Measurements from ENCODE around the gene IL21R. TPM values are rescaled to one million over a fixed set of nuclear protein-coding genes. Genes with fewer than 3 reads are reported as not detected.

Gene IL21R
- total and polyA plus RNA-seq, 2 donors (not counting 3 experiments of a cell fraction or from before 2014, with no cell fraction given), result 0.03 TPM; not detected in 1

- ChIA-PET POLR2A (no interaction called here), CTCF (interaction anchor here (5.0 to 5.7 kb wide), 2 partner anchors 134 to 191 kb away, joined by 136 to 299 read pairs; no protein-coding TSS in a partner anchor)
- no peaks in the 10 kb centered on the region for H3K79me2 ChIP-seq (ENCODE audit: control insufficient read depth, insufficient read depth, low read length)
- dilution Hi-C loops (cut with MboI; ENCODE audit: extremely low pct_ligation_motif_present, low sequenced_read_pairs) (no loop called here), intact Hi-C loops (cut with micrococcal nuclease) (loop anchor here (5.0 kb wide), 1 partner anchor 38 kb away; no protein-coding TSS in a partner anchor)
- H3K4me1 ChIP-seq (ENCODE audit: control insufficient read depth, extremely low read depth, insufficient read depth, low read length), result peaks cover 19% of the 10 kb centered on the region
- no peaks in the 10 kb centered on the region for H3K9me3 ChIP-seq (replicated peaks; ENCODE audit: control insufficient read depth, insufficient read depth, low read length)
- no peaks in the 10 kb centered on the region for H3K36me3 ChIP-seq (ENCODE audit: control insufficient read depth in 2 of 2, extremely low read depth in 1 of 2, insufficient read depth in 2 of 2, low read length in 2 of 2)
- BruUV-seq (replicated peaks), result no TSS peak
- FAIRE-seq (no peak), DNase-seq (ENCODE audit: low read depth, low spot score) (no peak)
- H3K4me2 ChIP-seq (ENCODE audit: insufficient read depth, low read length), result no peak overlapping the region
- no peak for TF ChIP-seq EZH2 (IDR thresholded peaks at IDR 0.05; ENCODE audit: borderline replicate concordance, low read depth, low read length, severe bottlenecking)
- TF ChIP-seq POLR2AphosphoS5 (IDR thresholded peaks at IDR 0.05; ENCODE audit: insufficient read depth, low read depth, low read length), result no peak
- TF ChIP-seq JUN (IDR thresholded peaks at IDR 0.05; ENCODE audit: borderline replicate concordance, insufficient read depth, insufficient read length, low read depth), result no peak
- no peak for TF ChIP-seq CTCF (IDR thresholded peaks at IDR 0.05; ENCODE audit: extremely low read depth in 1 of 2, insufficient read depth in 1 of 2, low read depth in 1 of 2, low read length in 2 of 2)
- TF ChIP-seq MYC (IDR thresholded peaks at IDR 0.05; ENCODE audit: low read depth, low read length), result no peak
- TF ChIP-seq FOS (IDR thresholded peaks at IDR 0.05; ENCODE audit: borderline replicate concordance, insufficient read depth, low read length), result no peak
- no peak for TF ChIP-seq MAX (IDR thresholded peaks at IDR 0.05; ENCODE audit: insufficient read depth, insufficient read length)
- TF ChIP-seq POLR2A (IDR thresholded peaks at IDR 0.05; ENCODE audit: low read depth, low read length), result no peak
- TF ChIP-seq GATA2 (IDR thresholded peaks at IDR 0.05; ENCODE audit: insufficient read depth, insufficient read length, low read depth, low read length), result no peak
- H3K27ac ChIP-seq (ENCODE audit: insufficient read depth, low read depth, low read length), result no peak overlapping the region
- H3K27me3 ChIP-seq (ENCODE audit: control insufficient read depth in 2 of 2, insufficient read depth in 2 of 2, low read length in 2 of 2), result no peaks in the 10 kb centered on the region
- H3K9ac ChIP-seq (replicated peaks; ENCODE audit: extremely low read depth, insufficient read depth, low read length), result no peak overlapping the region
- no peaks in the 10 kb centered on the region for H4K20me1 ChIP-seq (replicated peaks; ENCODE audit: control insufficient read depth, extremely low read depth, insufficient read depth, low read length)
- no peak overlapping the region for H2AFZ ChIP-seq (ENCODE audit: low read depth, low read length)
- H3K4me3 ChIP-seq (replicated peaks in 1 of 3; ENCODE audit: insufficient read depth in 1 of 3, low read depth in 1 of 3, low read length in 3 of 3), result no peak overlapping the region
- no peaks in the 10 kb centered on the region for H3K9me1 ChIP-seq (replicated peaks; ENCODE audit: control insufficient read depth, extremely low read depth, insufficient read depth, low read length)
Measured at GRCh38 chr16:27369806-27370205, 32.2 kb upstream of the IL21R start.
